HepG2 (cell line): ENCODE data around the gene SEPTIN5. TPM values are rescaled to one million over a fixed set of nuclear protein-coding genes. Genes with fewer than 3 reads are reported as not detected.
A peak's percentile ranks its signal among the peaks of the same experiment; 100 is the strongest.

Source experiments
- ISL2 ChIP-seq: sonication (generic); formaldehyde crosslinking; IDR thresholded peaks from 2 replicates; pipeline ENCODE4 v1.5.0; 2020; ENCODE audit warnings: missing genetic modification reagents
- MIER2 ChIP-seq: IDR thresholded peaks from 2 replicates; pipeline ENCODE4 v1.6.1; 2016; ENCODE audit warnings: missing biosample characterization, missing genetic modification reagents
- MIER3 ChIP-seq: IDR thresholded peaks from 2 replicates; pipeline ENCODE4 v1.6.1; 2016; ENCODE audit warnings: missing compliant biosample characterization, borderline replicate concordance
- TCF12 ChIP-seq, 2 experiments: fragments of 450-650 bp in 1 of 2; sonication (generic) in 1 of 2; formaldehyde crosslinking in 1 of 2; IDR thresholded peaks; 2 replicates each; pipeline versions ENCODE4 v1.6.1 to v1.8.0; 2017 to 2022; ENCODE audit warnings: antibody characterized with exemption in 1 of 2, mild to moderate bottlenecking in 1 of 2, missing genetic modification reagents in 1 of 2, moderate library complexity in 1 of 2
- XBP1 ChIP-seq: sonication (generic); formaldehyde crosslinking; IDR thresholded peaks from 2 replicates; pipeline ENCODE4 v1.5.0; 2020; ENCODE audit warnings: missing genetic modification reagents
- ZBTB3 ChIP-seq: sonication (generic); formaldehyde crosslinking; IDR thresholded peaks from 2 replicates; pipeline ENCODE4 v1.4.0; 2020; ENCODE audit warnings: low read depth, mild to moderate bottlenecking, moderate library complexity, missing genetic modification reagents, borderline replicate concordance
- ZFYVE20 ChIP-seq: sonication (generic); formaldehyde crosslinking; IDR thresholded peaks from 2 replicates; pipeline ENCODE4 v1.8.0; 2023; ENCODE audit warnings: low read depth, mild to moderate bottlenecking, moderate library complexity, missing genetic modification reagents, borderline replicate concordance
- ZNF296 ChIP-seq: sonication (generic); formaldehyde crosslinking; conservative IDR thresholded peaks from 2 replicates; pipeline ENCODE4 v1.5.0; 2020; ENCODE audit warnings: mild to moderate bottlenecking, missing genetic modification reagents
- ZNF441 ChIP-seq: sonication (generic); formaldehyde crosslinking; IDR thresholded peaks from 2 replicates; pipeline ENCODE4 v1.7.0; 2021; ENCODE audit warnings: missing genetic modification reagents, borderline replicate concordance
- ZNF616 ChIP-seq: sonication (generic); formaldehyde crosslinking; IDR thresholded peaks from 2 replicates; pipeline ENCODE4 v1.5.0; 2020; ENCODE audit warnings: low read depth, mild to moderate bottlenecking, missing genetic modification reagents
- ZNF709 ChIP-seq: sonication (generic); formaldehyde crosslinking; IDR thresholded peaks from 2 replicates; pipeline ENCODE4 v1.5.0; 2020; ENCODE audit warnings: mild to moderate bottlenecking, missing genetic modification reagents
- polyA plus RNA-seq, 8 experiments: library from polyadenylated mRNA; depleted of rRNA in 3 of 8; stranded (reverse) in 7 of 8; unstranded in 1 of 8; fragments of >200 nt; fragmentation: Illumina TruSeq in 4 of 8; extraction: Trizol in 4 of 8; gene quantifications; 2 replicates each; pipeline versions ENCODE4 v1.2.1 to v1.2.3, GENCODE V29; 2011 to 2016; ENCODE audit warnings: low read depth in 4 of 8, missing spikeins in 1 of 8, mixed read lengths in 1 of 8; ENCODE audit not compliant: insufficient read depth in 1 of 8
- total RNA-seq, 5 experiments: library from RNA; depleted of rRNA; stranded (reverse); fragments of >200 nt; fragmentation: Illumina TruSeq; extraction: Trizol; gene quantifications; 2 replicates each; pipeline ENCODE4 v1.2.3, GENCODE V29; 2016; ENCODE audit warnings: low read depth in 1 of 5
- TF ChIP-seq, protein P1 (sequence below): sonication (generic); formaldehyde crosslinking; IDR thresholded peaks from 2 replicates; pipeline ENCODE4 v1.4.0; 2020; ENCODE audit warnings: missing genetic modification reagents, mild to moderate bottlenecking, borderline replicate concordance
- TF ChIP-seq, protein P2 (sequence below): conservative IDR thresholded peaks from 2 replicates; pipeline ENCODE4 v1.6.1; 2018; ENCODE audit warnings: missing genetic modification reagents
- TF ChIP-seq, protein P3 (sequence below): IDR thresholded peaks from 2 replicates; pipeline ENCODE4 v1.6.1; 2016; ENCODE audit warnings: mild to moderate bottlenecking
- TF ChIP-seq, protein P4 (sequence below): sonication (generic); formaldehyde crosslinking; IDR thresholded peaks from 2 replicates; pipeline ENCODE4 v1.8.0; 2022; ENCODE audit warnings: mild to moderate bottlenecking, missing genetic modification reagents, moderate library complexity
- TF ChIP-seq, protein P5 (sequence below): IDR thresholded peaks from 2 replicates; pipeline ENCODE4 v1.6.1; 2016; ENCODE audit warnings: missing genetic modification reagents, missing compliant biosample characterization

The SEPTIN5 gene
- total and polyA plus RNA-seq, 2 of the 13 experiments (the other 11 are each of a cell fraction or from before 2014, with no cell fraction given), result 0.33 TPM; not detected in 1

DNA sequence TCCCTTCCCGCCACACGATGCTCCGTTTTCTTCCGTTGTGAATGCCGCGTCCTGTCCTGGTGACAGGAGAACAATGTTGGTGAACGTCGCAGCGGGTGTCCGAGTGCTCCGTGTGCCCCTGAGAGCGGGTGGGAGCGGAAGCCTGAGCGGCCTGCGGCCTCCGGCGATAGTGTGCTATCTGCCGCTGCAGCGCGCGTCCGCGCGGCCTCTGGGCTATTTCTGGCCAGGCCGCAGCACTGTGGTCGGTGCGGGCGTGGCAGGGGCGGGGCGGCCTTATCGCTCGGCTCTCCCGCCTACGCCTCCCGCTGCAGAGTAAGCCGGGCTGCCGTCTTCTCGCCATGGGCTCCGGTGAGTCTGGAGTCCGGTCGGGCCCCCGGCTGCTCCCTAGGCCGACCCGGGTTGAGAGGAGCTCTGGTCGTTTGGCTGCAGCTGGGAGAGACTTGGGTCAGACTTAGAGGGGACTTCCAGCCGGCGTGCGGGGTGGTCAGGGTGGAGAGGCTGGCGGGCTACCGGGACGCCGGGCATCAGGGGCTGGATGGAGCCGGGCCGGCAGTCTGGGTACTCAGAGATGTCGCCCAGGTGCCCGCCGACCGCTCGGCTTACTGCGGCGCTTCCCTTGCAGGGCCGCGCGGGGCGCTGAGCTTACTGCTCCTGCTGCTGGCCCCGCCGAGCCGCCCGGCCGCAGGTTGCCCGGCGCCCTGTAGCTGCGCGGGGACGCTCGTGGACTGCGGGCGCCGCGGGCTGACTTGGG, 9.1 kb downstream of the SEPTIN5 start, which contains the start of gene GP1BB (continued):
- TF ChIP-seq, protein P1, sequence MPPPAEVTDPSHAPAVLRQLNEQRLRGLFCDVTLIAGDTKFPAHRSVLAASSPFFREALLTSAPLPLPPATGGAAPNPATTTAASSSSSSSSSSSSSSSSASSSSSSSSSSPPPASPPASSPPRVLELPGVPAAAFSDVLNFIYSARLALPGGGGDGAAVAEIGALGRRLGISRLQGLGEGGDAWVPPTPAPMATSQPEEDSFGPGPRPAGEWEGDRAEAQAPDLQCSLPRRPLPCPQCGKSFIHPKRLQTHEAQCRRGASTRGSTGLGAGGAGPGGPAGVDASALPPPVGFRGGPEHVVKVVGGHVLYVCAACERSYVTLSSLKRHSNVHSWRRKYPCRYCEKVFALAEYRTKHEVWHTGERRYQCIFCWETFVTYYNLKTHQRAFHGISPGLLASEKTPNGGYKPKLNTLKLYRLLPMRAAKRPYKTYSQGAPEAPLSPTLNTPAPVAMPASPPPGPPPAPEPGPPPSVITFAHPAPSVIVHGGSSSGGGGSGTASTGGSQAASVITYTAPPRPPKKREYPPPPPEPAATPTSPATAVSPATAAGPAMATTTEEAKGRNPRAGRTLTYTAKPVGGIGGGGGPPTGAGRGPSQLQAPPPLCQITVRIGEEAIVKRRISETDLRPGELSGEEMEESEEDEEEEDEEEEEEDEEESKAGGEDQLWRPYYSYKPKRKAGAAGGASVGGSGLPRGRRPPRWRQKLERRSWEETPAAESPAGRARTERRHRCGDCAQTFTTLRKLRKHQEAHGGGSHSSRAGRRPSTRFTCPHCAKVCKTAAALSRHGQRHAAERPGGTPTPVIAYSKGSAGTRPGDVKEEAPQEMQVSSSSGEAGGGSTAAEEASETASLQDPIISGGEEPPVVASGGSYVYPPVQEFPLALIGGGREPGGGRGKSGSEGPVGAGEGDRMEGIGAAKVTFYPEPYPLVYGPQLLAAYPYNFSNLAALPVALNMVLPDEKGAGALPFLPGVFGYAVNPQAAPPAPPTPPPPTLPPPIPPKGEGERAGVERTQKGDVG (CRISPR knock-in tag), result 0 out of 2 replicates have a peak, but pooled peaks have one; percentile 0
- TF ChIP-seq ZNF709 (CRISPR knock-in tag), result peak; percentile 61; the same call in 1 of the 2 replicates
- TF ChIP-seq XBP1 (CRISPR knock-in tag), result no peak
- no peak for TF ChIP-seq ZNF441
- TF ChIP-seq, protein P2, sequence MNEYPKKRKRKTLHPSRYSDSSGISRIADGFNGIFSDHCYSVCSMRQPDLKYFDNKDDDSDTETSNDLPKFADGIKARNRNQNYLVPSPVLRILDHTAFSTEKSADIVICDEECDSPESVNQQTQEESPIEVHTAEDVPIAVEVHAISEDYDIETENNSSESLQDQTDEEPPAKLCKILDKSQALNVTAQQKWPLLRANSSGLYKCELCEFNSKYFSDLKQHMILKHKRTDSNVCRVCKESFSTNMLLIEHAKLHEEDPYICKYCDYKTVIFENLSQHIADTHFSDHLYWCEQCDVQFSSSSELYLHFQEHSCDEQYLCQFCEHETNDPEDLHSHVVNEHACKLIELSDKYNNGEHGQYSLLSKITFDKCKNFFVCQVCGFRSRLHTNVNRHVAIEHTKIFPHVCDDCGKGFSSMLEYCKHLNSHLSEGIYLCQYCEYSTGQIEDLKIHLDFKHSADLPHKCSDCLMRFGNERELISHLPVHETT (CRISPR knock-in tag), result no peak
- TF ChIP-seq MIER3 (CRISPR knock-in tag), result no peak
- TF ChIP-seq ZNF616 (CRISPR knock-in tag), result no peak
- TF ChIP-seq ZNF296 (CRISPR knock-in tag), result 0 out of 2 replicates have a peak, but pooled peaks have one; percentile 19
- no peak for TF ChIP-seq ZBTB3 (CRISPR knock-in tag)
- no peak for TF ChIP-seq TCF12 (IDR thresholded peaks at IDR 0.05)
- TF ChIP-seq TCF12 (CRISPR knock-in tag; IDR thresholded peaks at IDR 0.05), result no peak
- 0 out of 2 replicates have a peak, but pooled peaks have one; percentile 57 for TF ChIP-seq ZFYVE20
- TF ChIP-seq, protein P3, sequence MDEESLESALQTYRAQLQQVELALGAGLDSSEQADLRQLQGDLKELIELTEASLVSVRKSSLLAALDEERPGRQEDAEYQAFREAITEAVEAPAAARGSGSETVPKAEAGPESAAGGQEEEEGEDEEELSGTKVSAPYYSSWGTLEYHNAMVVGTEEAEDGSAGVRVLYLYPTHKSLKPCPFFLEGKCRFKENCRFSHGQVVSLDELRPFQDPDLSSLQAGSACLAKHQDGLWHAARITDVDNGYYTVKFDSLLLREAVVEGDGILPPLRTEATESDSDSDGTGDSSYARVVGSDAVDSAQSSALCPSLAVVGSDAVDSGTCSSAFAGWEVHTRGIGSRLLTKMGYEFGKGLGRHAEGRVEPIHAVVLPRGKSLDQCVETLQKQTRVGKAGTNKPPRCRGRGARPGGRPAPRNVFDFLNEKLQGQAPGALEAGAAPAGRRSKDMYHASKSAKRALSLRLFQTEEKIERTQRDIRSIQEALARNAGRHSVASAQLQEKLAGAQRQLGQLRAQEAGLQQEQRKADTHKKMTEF (CRISPR knock-in tag), result peak; percentile 47; the same call in 1 of the 2 replicates
- TF ChIP-seq, protein P4, sequence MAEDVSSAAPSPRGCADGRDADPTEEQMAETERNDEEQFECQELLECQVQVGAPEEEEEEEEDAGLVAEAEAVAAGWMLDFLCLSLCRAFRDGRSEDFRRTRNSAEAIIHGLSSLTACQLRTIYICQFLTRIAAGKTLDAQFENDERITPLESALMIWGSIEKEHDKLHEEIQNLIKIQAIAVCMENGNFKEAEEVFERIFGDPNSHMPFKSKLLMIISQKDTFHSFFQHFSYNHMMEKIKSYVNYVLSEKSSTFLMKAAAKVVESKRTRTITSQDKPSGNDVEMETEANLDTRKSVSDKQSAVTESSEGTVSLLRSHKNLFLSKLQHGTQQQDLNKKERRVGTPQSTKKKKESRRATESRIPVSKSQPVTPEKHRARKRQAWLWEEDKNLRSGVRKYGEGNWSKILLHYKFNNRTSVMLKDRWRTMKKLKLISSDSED (CRISPR knock-in tag), result no peak
- no peak for TF ChIP-seq ISL2 (CRISPR knock-in tag)
- no peak for TF ChIP-seq MIER2 (CRISPR knock-in tag)
- TF ChIP-seq, protein P5, sequence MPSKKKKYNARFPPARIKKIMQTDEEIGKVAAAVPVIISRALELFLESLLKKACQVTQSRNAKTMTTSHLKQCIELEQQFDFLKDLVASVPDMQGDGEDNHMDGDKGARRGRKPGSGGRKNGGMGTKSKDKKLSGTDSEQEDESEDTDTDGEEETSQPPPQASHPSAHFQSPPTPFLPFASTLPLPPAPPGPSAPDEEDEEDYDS, result no peak
